A549 treated with DMSO at 1 μM for 4 hours (cell line): ENCODE results near the gene SPATS1. TPM values are rescaled to one million over a fixed set of nuclear protein-coding genes. Genes with fewer than 3 reads are reported as not detected.

Experiments
- total RNA-seq: library from RNA; stranded (reverse); fragments of 200-300 nt; extraction: Qiagen RNA extraction; gene quantifications from 5 replicates; pipeline ENCODE4 v1.2.3, GENCODE V29; 2022; ENCODE audit warnings: low read depth

The SPATS1 gene
- not detected in 5 replicates for total RNA-seq

GRCh38 chr6:44342489-44342888, at the start of gene SPATS1:
Gene SPATS1 (plus strand): TSS chr6:44342650. CDS start chr6:44343096, 446 bp downstream.

DNA sequence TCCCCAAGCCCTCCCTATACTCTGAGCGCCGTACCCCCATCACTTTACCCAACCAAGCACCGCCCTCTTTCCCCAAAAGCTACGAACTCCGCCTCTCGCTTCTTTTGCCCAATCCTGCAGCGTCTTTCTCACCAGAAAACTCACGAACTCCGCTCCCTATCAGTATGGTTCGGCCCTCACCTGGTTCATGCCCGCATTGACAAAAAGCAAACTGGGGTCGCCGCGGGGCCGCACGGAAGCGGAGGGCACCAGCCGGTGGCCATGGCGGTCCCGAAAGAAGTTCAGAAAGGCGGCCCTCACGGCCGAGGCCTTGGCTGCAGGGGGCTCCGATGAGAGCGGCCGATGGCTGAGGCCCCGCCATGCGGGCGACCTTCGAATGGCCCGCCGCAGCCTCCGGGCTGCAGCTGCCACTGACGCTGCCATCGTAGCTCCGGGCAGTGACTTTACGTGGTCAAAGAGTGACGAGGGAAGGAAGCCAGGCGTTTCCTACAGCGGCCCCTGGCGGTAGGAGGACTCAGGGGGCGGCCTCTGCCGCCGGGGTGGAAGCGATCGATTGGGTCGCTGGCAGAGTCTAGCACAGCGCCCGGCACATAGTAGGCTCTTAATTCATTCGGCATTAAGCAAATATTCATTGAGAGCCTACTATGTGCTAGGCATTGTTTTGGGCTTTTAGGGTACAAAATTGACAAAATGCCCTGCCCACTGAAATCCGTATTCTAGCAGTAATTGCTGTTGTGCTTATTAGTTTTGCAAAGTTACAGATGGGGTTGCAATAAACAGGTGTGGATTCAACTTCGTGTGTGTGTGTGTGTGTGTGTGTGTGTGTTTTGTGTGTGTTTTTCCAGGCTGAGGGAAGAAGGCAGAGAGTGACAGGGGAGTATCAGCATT, 29.3 kb upstream of the SPATS1 start, which contains the start of gene AARS2:
AARS2 (minus strand) TSS at position 447 of the 888 bp plus-strand sequence; CDS start at position 423, 24 bp downstream.

DNA sequence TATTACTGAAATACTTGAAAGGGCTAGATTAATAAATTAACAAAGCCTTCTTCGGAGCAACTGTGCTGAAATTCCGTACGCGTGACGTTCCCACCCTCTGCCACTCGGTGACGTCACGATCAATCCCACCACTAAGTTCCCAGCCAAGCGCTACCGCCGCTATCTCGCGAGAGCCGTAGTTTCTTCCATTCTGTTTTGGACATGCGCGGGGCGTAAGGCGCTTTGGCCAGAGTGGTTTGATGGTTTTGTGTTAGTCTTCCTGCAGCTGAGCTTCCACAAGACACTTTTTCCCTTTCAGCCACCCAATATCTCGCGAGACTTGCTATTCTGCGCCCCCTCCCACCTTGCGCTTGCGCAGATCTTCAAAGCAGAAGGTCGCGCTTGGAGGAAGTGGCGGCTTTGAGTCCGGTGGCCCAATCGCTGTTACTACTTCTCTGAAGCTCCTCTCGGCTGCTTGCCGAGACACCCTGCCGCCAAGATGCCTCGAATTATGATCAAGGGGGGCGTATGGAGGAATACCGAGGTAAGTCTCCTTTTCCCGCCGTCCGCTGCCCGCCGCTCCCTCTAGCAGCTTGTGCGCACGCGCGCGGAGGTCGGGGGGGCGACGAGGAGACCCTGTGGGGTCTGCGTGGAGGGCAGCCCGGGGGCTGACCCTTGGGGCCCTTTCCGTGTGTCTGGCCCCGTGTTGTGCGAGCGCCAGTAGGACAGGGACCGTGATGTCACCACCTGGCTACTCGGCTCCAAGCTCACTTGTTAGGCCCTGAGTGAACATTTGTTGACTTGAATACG, 45.1 kb downstream of the SPATS1 start, which contains the start of gene CDC5L:
CDC5L (plus strand) TSS at position 361 of the 789 bp plus-strand sequence; CDS start at position 479, 118 bp downstream.

Other genes starting within 250 kb of the SPATS1 start
- 64.5 to 70.9 TPM (median 69.7 TPM) in 5 replicates for gene MRPL14, start 215.2 kb upstream of the SPATS1 start, total RNA-seq
- gene TMEM63B, start 215.1 kb upstream of the SPATS1 start, total RNA-seq, result 12.3 to 17.6 TPM (median 16.0 TPM) in 5 replicates
- gene CAPN11, start 183.8 kb upstream of the SPATS1 start, total RNA-seq, result not detected in 5 replicates
- not detected in 5 replicates for gene MYMX, start 125.7 kb upstream of the SPATS1 start, total RNA-seq
- 40.2 to 58.4 TPM (median 50.8 TPM) in 5 replicates for gene SLC29A1, start 119.1 kb upstream of the SPATS1 start, total RNA-seq
- 1,297 to 1,414 TPM (median 1,344 TPM) in 5 replicates for gene HSP90AB1, start 95.5 kb upstream of the SPATS1 start, total RNA-seq
- gene SLC35B2, start 85.1 kb upstream of the SPATS1 start, total RNA-seq, result 61.6 to 68.1 TPM (median 64.1 TPM) in 5 replicates
- gene NFKBIE, start 77.1 kb upstream of the SPATS1 start, total RNA-seq, result 11.3 to 16.6 TPM (median 14.4 TPM) in 5 replicates
- 0.02 to 0.05 TPM (median 0.02 TPM) in 3 of 5 replicates, not detected in the others for gene TMEM151B, start 72.2 kb upstream of the SPATS1 start, total RNA-seq
- gene AARS2, start 29.3 kb upstream of the SPATS1 start, total RNA-seq, result 5.2 to 9.2 TPM (median 7.8 TPM) in 5 replicates
- gene CDC5L, start 45.1 kb downstream of the SPATS1 start, total RNA-seq, result 12.0 to 15.8 TPM (median 14.2 TPM) in 5 replicates